Stimulated activated CD4-positive, alpha-beta T cell treated with anti-CD3 and anti-CD28 coated beads, Interleukin-4, amount 100 ng/mL, for 24 hours (primary cell): ENCODE results near the gene SMPD3.

Source experiments
- DNase-seq: peaks from one replicate; pipeline ENCODE4 v3.0.0-alpha.2; 2020

The SMPD3 gene

DNA sequence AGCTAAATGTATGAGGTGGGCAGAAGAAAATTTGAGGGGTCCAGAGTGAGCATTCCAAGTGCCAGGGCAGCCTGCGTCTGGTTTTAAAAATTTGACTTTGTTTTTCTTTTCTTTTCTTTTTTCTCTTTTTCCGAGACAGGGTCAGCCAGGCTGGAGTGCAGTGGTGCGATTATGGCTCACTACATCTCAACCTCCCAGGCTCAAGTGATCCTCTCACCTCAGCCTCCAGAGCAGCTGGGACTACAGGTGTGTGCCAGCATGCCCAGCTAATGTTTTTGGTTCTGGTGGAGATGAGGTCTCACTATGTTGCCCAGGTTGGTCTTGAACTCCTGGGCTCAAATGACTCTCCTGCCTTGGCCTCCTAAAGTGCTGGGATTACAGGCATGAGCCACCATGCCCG is 15.6 kb downstream of the SMPD3 start:
- DNase-seq = no peak

DNA sequence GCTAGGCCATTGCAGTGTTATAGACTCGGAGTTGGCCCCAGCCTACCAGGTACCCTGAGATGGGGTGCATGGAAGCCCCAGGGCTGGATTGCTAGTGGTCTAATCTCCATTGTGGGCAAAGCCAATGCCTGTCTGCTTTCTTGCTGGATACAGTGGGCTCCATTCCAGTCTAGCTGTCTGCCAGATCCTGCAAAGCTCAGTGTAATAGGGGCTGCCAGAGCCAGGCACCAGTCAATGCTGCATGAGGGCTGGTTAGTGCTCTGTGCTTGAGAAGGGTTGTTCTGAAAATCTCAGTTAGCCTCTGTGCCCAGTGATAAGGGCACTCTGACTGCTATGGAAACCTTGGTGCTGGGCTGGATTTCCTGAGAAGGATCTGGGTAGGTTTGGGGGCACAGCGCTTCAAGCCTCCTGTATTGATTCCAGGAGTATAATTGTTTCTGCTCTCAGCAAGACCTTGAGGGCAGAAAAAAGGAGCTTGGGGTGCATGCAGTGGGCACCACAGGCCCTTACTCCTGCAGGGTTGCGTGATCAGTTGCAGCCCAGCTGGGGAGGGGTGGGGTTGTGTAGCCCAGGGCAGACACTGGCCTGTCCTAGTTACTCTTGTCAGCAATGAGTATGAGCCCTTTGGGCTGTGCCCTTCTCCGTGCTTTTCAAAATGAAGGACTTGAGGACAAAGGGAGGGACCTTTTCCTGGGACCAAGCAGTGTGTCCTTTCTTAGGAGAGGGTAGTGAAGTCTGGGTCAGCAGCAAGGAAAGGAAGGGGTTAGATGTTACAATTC is 19.0 kb downstream of the SMPD3 start:
- no peak for DNase-seq

DNA sequence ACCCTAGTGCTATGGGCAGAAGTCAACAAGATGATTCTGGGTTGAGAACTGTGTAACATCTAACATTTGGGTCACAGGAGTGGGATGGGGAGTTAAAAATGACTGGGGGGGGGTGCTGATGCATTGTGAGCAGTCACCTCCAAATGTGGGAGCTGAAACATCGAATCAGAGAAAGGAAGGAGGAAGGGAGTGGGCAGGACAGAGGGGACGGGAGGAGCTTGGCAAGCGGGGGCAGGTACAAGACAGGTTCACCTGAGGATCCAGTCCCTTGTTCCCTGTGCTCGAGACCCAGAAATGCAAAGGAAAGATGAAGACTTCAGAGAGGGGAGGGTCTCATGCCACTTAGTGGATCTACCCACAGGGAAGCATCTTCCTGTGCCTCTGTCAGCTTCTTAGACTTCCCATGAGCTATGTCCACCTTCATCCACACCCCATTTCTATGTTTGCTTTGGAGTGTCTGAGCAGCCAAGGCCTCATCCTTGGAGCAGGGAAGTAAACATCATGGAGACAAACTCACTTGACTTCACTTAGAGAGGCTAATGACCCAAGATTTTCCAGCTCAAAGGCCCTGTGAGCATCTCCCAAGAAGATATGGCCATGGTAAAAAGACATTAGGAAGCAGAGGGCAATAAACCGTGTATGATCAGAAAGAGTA is 20.5 kb downstream of the SMPD3 start:
- no peak for DNase-seq

DNA sequence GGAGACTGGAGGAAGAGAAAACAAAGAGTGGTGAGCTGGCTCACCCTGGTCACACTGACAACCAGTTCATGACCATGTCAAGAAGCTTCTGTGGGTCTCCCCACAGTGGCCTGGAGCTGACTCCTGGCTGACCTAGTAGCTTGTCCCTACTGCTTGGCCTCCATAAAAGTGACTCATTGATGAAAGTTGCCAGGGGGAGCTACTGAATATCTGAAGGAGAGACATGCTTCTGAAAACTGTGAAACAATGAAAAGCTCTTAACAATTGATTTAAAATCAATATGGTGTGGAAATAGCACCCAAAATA is 22.0 kb downstream of the SMPD3 start:
- no peak for DNase-seq

DNA sequence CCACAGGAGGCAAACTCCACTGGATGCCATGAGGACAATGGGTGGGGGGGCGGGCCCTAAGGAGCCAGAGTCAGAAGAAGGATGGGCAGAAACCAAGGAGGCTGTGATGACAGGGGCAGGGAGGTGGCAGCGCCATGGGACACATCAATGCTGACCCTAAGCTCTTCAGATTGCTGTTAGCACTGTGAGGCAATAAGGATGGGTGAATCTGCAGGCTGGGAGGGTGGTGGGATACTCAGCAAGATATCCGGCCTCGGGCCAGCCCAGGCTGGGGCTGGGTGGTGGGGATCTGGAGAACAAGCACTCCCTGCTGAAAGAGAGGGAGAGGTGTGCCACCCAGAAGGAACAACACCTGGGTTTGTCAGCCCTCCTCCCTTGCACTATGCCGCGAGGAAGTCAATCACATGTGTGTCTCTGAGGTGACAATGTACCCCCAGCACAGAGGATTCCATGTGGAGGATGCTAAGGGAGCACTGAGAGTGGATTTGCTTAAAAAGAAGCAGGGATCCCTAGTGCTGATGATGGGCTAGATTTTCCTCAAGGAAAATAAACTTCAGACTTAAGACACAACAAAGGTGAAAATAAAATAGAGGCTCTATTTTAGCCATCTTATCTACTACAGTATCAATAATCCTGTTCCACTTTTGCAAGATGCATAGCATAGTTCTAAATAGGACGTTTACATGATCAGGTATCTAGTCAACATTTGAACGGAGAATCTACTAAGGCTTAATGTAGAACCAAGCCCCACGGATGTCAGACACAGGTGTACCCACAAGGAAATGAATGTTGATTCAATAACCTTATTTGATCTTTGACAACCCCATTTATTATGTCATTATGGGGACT is 22.6 kb downstream of the SMPD3 start:
- DNase-seq = no peak

DNA sequence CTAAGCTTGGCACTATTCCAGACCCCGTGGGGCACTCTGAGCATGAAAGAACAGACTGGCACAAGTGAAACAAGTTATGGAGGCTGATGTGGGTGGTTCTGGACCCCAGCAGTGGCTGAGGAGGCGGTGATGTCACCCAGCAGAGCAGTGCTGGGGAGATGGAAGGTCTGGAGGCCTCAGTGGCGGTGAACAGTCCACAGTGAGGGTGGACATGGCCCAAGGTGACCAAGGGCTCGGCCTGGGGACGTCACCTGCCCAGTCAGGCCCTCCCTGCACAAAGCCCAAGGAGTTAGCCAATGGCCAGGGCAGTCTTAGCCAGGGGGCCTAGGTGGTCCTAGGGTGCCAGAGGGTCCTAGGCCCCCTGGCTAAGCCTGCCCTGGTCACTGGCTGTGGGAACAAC is 24.5 kb downstream of the SMPD3 start:
- no peak for DNase-seq

DNA sequence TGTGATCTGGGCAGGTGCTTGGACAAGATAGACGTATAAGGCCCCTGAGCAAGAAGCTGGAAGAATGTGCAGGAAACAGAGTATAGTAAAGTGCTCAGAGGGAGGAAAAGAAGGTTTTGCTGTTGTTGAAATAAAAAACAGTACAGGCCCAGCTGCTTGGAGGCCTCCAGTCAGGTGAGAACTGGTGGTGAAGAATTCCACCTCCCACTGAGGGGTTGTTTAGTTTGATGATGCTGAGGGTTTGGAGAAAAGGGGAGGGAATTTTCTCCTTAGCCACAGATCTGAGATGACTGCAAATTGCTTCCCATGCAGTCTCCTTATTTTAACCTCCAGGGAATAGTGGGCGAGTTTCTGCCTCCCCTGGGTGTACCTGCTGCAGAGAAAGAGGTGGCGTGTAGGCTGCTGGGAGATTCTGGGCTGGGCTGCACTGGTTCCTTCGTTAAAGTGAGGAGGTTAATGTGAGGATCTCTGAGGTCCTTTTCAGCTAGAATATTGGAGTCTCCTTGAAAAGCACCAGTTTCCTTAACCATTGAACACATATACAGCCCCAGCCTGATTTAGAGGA is 25.8 kb downstream of the SMPD3 start:
- DNase-seq = no peak

DNA sequence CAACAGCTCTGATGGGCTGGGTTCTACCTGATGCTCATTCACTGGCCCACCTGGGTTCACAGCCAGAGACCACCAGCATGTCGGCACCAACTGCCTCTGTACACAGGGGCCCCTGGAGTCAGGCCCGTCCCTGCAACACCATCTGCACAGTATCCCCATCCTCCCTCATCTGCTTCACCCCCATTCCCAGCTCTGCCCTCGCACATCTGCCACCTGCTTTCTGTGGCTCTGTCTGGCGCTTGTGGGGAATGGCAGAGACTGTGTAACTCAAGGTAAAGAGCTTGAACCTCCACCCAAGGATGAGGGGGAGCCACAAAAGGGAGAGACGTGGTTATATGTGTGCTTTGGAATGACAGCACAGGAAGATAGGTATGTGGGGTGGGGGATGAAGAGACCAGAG is 27.2 kb downstream of the SMPD3 start:
- no peak for DNase-seq

DNA sequence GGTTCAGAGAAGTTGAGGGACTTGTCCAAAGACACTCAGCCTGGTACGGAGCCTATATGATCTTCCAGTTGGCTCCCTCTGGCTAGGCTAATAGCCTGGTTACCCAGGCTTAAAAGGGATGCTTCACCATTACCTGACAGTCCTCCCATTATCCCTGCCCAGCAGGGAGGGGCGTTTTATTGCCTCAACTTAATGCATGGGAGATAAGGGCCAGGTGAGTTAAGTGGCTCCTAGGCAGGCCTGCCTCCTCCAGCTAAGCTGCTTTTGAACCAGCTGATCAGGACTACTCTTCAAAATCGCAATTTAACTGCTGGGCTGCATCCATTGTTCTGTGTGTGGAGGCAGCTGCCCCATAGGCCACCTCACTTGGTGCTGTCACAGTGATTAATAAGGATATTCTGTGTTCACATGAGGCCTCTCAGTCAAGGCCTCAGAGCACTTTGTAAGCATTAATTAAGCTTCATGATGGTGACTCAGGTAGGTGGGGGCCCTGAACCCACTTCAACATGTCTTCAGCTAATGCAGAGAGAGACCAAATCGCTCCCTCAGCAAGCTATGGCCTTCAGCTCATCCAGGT is 27.9 kb downstream of the SMPD3 start:
- DNase-seq = no peak

DNA sequence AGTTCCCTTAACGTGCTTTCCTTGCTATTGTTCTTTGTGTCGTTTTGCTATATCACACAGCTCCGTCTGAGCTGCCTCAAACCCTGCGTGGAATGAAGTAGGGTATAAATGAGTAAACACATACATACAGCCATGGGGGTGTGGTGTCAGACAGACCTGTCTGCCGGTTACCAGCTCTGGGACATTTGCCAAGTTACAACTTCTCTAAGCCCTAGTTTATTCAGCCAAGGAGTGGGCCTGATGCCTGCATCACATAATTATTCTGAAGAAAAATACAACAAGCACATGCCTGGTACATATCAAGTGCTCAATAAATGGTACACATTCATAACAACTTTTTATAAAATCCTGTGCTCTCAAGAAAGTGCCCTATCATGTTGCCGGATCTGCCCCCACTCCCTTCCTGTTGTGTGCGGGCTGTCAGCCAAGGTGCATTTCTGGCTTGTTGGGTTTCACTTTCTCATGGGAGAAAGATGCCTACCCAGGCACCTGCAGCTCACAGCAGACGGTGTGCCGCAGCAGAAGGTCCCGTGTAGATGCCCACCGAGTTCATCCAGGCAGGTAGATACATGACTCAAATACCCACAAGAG is 30.5 kb downstream of the SMPD3 start:
- DNase-seq = peak; percentile 72

DNA sequence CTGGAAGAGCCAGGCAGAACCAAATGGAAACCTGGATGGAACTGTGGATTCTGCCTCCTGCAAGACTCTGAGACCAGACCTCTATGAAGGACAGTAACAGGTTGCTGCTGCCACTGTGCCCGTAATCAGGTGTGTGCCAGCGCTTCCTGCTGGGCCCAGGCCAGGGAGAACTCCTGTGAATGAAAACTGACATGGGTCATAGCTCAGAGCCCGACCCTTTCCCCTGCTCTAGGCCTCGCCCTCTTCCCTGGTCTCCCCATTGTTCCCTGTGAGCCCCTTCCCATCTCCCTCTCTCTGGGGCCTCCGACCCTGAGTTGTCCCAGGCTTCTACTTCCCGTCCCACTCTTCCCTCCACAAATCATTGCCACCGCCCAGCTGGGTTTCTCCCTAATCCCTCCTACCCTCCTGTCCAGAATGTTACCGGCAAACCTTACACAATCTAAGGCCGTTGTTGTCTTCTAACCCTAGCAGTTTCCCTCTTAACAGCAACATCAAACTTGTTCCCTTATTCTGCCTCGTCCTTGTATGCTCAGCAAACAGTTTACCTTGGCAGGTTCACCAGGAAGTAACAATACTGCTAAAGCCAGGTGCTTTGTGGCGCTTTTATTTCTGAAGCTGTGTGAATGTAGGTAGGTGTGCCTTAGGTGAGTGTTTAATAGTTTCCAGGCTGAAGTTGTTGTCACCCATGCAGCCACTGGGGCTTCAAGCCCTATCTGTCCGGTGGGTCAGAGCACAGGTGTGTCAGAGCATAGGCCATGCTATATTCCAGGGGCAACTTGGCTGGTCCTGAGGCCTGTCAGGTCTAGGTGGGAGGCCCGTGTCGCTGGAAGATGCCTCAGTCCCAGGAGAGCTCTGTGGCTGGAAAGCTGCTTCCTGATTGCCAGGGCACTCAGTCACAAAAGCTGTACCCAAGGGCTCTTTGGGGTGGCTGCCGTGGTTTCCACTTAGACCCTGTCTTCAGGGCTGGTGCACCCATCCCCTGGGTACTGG is 32.0 kb downstream of the SMPD3 start:
- no peak for DNase-seq

DNA sequence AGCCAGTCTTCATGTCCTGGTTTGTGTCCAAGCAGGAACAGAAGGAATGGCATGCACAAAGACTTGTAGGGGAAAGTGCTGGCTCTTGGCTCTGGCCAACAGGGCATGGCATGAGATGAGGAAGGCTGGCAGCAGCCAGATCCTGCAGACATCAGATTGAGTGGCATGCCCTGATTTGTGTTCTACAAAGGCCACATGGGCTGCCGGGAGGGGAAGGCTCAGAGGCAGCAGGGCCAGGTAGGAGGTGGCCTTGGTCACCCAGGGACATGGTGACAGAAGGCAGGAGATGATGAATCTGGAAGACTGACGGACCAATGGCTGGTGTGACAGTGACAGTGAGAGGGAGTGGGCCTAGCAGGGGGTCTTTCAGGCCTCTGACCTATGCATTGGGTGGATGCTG is 33.7 kb downstream of the SMPD3 start:
- DNase-seq = no peak

DNA sequence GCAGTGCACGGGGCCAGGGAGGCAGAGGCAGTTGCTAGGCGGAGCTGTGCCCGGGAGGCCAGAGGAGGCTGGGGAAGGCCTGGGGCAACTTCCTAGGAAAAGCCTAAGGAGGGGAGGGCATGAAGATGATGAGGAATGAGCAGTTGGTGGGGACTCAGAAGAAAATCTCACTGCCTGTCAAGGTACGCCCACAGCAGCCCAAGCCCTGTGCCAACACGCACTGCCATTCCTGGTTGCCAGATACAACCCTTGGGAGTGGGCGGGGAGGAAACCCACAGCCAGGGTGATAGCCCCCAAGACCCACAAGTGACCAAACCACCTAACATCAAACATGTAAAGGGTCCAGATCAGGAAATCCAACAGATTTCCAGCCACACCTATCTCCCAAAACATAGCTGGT is 36.2 kb downstream of the SMPD3 start:
- no peak for DNase-seq

DNA sequence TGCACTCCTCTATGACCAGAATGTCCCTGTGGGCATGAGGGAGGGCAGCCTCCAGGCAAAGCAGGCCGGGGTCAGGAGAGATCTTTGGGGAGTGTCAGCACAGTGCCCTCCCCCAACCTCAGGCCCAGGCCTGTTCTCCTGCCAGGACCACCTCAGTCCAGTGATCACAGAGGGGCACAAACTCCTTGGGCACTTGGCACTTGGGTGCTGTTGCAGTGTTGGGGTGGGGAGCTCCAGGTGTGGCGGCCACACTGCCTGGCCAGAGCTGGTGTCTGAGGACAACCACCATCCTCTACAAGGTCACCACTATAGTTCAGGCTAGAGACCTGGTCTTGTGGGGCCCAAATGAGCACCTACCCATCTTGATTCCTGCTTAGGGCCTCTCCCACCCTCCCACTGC is 37.2 kb downstream of the SMPD3 start:
- no peak for DNase-seq

DNA sequence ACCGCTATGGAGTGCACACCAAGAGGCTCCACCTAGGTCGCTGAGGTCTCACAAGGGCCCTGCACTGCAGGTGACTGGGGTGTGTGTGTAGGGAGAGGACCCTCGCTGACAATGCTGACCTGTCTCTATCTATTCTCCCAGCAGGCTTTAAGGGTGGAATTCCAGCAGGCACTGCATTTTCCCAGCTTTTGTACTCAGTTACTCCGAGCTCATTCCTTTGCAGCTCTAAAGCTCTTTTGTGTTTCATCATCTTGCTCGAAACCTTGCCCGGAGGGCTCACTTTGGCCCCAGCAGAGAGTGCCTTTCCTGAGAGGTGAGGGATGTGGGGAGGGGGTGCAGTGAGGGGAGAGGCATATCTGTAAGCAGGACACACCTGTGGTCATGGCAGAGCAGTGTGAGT is 39.3 kb downstream of the SMPD3 start:
- no peak for DNase-seq

DNA sequence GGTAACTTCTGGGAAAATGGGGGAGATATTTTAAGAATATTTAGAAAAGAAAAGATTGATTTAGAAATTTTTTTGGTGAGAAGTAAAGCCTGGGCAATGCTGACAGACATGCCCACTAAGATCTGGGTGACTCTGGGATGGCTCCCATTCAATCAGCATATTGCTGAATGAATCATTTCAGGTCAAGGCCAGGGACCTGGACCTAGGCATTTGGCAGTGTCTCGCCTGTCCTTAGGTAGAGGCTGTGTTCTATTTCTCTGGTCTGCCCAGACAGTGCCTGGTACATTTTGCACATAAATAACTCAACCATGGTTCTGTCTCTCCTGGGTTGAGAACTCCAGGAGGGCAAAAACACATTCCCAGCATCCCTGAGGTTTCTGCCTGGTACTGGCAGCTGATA is 39.9 kb downstream of the SMPD3 start:
- DNase-seq = no peak

DNA sequence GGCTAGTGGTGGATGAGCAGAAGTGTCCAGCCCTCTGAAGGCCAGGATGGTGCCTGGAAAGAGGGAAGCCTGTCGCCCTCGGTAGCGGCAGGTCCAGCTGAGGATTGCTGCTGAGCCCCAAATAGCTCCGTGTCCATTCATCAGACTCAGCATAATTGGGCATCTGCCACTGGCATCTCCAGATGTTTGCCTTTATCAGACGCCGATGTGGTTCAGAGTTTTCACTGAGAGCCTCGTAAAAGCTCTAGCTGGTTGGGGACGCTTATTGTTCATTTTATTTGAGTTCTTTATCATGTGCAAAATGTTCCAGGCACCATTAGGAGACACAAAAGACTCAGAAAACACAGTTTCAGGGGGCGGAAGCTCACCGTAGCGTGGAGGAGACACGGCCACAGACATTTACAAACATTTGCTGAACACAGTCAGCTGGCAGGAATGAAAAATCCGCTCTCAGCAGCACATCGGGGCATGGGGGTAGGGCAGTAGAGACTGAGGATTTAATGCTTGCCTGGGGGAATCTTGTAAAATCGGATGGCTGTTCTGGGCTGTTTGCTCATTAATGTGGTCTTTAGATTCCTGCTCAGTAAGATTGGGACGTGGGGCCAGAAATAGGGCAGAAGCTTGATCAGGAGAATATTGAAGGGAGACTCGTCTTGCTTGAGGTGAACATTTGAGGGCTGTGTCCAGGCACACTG is 41.7 kb downstream of the SMPD3 start:
- no peak for DNase-seq

DNA sequence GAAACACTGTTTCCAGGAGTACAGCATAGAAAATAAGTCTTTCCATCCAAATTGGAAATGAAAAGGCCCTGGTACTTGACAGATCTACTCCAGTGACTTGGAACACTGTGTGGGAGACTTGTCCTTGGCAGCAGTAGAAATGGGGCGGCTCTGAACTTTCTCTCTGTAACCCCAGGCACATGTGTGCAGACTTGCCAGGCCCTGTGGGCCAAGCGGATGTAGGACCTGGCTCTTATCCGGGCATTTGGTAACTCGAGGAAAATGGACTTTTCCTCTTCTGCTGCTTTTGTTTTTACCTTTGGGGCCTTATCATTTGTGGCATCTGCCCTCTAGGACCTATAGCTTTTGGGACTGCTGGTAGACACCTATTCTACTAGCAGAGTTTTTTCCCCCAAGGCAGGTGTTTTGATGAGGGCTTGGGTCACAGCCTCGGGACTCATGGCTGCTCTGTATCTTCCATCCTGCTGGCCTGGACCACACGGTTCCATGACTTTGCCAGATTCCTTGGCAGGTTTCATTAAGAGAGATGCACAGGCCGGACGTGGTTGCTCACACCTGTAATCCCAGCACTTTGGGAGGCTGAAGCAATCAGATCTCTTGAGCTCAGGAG is 43.5 kb downstream of the SMPD3 start:
- no peak for DNase-seq

DNA sequence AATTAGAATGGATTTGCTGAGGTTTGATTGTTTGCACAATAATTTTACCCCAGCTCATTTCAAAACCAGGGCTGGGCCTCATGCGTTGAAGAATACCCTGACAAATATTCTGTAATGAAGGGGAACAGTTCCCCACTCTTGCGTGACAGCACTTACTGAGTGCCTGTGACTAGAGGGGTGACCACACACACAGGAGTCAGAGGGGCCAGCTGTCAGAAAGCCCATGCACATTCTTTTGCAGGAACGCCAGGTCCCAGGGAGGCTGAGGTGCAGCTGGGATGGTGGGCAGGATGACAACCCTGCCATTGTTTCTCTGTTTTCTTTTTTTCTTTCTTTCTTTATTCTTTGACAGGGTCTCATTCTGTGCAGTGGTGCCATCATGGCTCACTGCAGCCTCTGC is 44.6 kb downstream of the SMPD3 start:
- DNase-seq = no peak

DNA sequence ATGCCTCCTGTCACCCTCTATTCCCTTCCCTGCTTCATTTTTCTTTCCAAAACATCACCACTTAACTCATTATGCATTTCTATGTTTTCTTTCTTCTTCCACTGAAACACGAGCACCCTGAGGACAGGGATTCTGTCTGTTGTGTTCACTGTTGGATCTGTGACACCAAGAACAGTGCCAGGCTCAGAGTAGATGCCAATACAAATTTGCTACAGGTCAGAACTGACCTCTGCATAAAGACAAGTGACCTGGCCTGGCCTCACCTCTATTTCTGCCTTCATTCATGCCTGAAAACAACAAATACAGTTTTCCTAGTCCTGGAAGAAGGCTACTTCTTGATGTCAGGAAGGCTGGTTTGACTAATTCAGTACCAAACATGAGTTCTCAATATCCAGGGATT is 45.1 kb downstream of the SMPD3 start:
- no peak for DNase-seq

DNA sequence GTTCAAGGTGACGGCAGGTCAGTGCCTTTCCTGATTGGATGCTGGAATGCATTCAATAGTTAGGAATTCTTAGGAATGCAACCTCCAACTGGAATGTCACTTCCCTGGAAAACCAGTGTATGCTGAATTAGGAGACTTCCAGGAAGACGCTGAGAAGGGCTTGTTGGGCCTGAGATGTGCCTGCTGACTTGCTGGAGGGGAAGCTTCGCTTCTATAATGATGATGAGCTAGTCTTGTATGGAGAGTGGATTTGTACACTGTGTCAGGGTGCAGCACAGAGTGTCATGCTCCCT is 45.6 kb downstream of the SMPD3 start:
- no peak for DNase-seq
